Stimulated activated CD8-positive, alpha-beta memory T cell treated with anti-CD3 and anti-CD28 coated beads, Interleukin-4, amount 100 ng/mL, for 24 hours (primary cell): ENCODE results near the gene CSF3.

ENCODE experiments used
- DNase-seq: peaks from one replicate; pipeline ENCODE4 v3.0.0-alpha.2; 2020; ENCODE audit warnings: low read depth

The CSF3 gene

DNA sequence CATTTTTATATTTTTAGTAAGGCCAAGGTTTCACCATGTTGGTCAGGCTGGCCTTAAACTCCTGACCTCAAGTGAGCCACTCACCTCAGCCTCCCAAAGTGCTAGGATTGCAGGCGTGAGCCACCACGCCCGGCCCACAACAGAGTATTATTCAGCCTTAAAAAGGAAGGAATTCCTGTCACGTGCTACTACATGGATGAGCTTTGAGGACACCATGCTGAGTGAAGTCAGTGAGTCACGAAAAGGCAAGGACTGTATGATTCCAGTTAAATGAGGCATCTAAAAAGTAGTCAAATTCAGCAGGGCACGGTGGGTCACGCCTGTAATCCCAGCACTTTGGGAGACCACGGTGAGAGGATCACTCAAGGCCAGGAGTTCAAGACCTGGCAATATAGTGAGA, 9.7 kb downstream of the CSF3 start:
- DNase-seq = no peak

DNA sequence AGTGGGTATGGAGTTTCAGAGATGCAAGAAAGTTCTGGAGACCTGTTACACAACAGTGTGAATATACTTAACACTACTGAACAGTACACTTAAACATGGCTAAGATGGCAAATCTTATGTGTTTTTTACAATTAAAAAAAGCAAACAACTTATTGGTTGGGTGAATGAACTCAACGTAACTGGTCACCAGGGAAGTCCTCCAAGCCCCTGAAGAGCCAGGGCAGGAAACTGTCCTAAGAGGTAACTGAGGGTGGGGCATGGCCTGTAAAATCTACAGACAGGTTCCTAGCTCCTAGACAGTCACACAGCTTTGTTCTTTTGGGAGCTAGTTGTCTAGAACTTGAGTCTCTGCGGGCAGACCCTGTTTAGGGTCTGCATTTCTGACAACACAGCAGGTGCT, 10.3 kb downstream of the CSF3 start:
- DNase-seq = no peak

DNA sequence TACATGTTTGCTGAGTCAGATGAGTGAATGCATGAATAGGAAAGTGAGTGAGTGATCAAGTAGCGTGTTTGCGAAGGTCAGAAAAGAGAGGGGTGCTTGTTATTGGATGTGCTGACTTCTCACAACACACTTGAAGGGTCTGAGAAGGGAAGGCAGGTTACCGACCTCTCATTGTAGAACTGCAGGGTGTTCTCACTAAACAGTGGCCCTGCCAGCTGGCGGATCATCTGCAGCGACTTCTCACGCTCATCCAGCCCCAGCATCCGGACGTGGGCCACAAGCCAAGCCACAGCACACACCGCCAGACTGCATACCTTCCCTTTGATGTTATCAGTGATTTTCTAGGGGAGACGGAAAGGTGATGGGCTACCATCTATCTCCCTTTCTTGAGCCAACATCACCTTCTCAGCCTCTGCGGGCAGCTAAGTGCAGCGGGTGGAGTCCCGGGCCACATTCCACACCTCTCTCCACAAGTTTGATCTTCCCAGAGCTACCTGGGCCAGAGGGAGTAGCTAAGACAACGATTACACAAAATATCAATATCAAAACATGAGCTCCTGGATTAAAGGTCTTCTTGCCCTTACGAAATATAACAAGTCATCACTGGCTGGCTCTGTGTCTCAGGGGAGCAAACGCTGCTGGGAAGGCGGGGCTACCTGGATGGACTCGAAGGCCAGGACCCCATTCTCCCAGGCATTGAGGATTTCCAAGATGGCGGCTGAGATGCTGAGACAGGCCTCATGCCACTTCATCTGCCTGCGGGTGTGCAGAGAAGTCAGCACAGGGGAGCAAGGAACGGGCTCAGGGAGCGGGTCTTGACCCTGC, 11.0 kb downstream of the CSF3 start:
- no peak for DNase-seq

DNA sequence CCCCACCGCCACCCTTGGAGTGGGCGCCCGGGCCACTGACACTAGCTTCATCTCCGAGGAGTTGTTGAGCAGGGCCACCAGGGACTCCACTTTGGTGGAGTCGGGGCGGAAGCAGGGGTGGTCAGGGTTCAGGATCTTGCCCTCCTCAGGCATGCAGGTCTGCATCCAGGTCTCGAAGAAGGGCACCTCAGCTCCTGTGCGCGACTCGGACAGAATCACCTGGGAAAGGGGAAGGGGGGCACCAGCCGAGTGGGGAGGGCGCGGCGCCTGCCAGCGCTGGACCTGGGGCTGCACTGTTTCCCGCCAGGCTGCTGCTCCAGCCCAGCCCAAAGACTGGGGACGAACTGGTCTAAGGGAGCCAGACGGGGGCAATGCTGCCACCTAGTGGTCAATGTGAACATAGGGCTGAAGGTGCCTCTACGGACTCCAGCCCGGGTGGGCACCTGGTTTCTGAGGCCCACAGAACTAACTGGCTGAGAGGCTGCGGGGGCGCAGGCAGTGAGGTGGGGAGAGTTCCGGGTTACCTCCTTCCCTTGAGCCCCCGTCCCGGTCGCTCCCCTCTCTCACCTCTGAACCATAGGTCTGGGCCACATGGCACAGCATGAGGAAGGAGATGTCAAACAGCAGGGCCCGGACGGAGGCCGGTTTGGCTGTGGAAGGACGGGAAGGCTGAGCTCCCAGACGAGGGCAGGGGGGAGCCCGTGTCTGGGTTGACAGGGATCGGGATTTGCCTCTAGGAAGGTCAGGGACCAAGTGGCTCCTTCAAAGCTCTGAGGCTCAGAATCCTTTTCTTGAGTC, 11.8 kb downstream of the CSF3 start:
- peak; percentile 62 for DNase-seq

DNA sequence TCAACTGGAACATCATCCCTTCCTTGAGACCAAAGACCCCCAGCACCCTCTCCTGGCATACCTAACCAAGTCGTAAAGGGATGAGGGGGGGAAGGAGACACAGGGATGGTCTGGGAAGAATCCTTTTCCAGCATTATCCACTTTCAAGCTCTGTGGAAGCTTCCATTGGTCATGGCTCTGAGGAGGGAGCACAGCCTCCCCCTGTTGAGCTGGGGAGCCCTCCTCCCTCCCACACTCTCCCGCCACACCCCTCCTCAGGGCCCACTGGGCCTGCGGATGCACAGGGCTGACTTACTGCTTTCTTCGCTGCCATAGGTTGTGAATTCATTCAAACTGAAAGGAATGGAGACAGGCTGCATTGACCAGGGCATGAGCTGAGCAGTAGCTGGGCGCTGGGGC, 12.4 kb downstream of the CSF3 start:
- DNase-seq = no peak

DNA sequence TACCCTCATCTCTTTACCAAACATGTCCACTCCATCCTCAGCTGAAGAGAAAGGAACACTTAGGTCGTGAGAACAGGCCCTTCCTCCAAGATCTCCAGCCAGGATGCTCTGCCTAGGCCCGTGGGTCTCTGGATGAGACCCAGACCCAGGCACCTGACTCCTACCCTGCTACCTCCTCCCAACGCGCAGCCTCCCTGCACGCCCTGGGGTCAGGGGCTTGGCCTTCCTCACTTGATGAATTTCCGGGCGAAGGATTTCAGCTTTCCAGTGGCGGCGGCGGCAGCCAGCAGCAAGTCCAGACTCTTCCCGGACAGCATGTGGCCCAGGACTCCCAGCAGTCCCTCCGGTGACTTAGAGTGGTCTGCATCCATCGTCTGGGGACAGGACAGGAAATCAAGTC, 13.4 kb downstream of the CSF3 start:
- DNase-seq = no peak

DNA sequence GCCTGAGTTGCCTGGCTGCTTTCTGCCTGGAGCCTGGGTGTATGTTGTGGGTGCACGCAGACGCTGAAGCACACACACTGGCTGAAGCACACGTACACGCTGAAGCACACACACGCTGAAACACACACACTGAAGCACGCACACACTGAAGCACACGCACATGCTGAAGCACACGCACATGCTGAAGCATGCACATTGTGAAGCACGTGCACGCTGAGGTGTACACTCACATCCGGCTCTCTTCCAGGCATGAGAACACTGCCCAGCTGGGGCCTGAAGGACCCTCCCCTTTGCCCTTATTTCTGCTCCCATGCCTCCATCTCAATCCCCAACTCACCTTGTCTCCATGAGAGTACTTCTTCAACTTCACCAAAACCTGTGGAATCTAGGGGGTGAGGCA, 16.5 kb downstream of the CSF3 start:
- no peak for DNase-seq

DNA sequence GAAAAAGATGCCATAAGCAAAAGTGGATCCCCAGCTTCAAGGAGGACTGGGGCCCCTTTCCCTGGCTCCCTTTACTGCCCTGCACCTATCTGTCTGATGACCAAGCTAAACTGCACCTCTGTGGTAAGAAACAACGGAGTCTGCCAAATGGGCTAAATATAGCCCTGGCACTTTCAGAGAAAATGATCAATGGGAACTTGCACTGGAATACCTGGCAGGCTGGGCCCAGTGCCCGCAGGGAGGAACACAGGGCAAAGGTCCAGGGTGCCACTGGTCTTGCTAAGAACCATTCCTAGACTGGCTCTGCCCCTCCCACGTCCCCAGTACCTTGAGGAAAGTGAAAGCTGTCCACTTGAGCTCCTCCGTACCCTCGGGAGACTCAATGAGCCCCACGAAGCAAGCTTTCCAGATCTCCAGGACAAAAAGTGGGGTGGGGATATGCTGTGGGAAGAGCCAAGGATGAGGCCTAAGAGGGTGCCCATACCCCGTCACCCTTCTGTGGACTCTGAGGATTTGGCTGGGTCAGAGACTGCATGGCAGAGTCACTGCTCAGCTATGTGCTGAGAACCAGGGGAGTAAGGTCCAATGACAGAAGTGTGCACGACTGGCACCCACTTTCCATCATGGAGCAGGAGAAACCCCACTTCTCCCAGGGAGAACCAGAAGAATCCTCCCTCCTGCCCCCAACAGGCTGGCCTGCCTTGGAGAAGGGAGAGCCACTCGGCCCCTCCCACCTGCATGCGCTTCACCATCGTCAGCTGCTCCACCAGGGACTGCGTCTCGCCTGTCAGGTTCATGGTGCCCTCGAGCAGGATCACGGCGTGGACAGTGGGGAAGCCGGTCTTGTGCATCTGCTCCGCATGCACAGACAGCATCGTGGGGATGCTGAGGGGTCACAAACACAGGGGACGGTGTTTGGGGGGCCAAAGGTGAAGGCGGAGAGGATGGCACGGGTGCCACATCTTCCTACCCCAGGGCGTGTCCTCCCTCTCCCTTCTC, 17.4 kb downstream of the CSF3 start:
- no peak for DNase-seq

DNA sequence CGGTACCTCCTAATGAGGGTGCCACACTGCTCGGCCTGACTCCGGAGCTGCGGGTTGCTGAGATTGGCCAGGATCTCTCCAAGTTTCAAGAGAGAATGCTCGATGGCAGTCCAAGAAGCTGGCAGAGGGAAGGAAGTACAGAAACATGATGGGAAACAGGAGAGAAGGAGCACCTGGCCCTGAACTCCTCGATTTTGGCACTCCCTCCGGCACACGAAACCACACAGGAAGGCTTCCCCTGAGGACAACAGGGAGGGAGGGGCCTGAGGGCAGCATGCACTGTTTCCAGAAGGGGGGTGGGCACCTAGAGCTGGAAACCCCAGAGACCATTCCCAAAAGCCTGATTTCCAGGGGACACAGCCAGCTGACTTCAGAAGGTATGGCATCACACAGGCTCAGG, 18.1 kb downstream of the CSF3 start:
- DNase-seq = no peak

DNA sequence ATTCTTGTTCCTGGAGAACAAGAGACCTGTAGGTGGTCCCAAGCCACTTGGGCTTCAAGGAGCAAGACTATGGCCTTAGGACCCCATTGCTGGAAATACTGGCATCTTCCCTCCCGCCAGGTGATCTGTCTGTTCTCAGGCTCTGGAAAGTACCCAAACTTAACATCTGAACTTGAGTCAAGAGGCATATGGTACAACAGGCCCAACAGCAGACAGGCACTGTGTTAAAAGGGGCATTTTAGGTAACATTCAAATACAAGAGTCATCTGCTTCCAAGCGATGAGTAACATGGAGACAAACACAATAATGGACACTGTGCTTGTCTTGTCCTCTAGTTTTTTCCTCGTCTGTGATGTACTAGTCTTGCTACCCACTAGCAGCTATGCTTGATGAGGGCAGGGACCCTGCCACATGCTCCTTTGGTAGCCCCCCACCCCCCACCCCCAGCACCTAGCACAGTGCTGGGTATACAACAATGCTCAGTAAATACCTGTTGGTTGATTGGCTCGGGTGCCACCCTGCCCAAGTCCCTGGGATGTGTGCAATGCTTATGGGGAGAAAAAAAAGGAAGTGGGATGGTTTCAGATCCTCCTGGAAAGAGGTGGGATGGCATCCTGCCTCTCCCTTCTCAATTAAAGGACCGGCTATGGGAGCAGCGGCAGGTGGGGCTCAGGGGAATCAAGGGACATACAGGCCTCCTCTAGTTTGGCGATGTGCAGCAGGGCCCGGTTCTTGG, 19.4 kb downstream of the CSF3 start:
- no peak for DNase-seq

DNA sequence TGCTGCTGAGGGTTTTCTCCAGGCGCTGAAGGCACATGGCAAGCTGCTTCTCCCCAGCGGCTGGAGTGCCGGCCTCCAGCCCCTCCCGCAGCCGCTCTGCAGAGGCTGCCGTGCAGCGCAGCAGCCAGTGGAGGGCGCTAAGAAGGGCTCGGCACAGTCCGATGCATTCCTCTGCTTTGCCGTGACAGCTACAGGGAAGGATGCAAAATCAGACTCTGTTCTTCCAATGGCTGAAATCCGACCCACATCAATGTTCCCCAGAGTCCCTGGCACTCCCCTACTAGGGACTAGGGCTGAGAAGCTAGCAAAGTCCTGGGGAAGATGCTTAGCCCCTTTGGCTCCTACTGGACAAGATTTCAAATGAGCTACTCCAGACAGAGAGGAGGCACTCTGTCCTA, 19.9 kb downstream of the CSF3 start:
- no peak for DNase-seq

DNA sequence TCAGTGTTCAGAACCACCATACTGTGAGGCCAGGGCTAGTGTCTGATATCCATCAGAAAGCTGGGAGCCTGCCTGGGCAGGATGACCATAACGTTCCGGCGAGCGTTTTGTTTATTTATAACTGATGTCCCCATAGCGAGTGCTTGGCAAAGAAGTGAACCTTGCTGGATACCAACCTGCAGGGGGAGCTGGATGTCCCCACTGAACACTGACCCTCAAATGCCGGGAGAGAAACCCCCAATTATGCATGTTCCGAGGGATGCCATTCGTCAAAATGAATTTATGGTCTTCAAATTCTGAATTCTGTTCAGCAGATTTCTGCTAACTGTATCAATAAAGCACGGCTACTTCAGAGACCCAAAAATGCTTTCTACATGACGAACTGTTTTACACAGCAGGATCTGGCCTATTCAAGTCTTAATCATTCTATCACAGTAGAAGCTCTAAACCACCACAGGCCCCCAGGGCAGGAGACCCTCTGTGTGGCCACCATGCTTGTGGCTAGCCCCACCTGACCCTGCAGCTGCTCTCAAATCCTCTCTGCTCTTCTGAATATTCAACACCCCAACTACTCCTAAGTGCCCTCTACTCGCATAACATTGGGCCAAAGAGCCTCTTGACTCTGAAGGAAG, 23.8 kb downstream of the CSF3 start:
- DNase-seq = no peak

DNA sequence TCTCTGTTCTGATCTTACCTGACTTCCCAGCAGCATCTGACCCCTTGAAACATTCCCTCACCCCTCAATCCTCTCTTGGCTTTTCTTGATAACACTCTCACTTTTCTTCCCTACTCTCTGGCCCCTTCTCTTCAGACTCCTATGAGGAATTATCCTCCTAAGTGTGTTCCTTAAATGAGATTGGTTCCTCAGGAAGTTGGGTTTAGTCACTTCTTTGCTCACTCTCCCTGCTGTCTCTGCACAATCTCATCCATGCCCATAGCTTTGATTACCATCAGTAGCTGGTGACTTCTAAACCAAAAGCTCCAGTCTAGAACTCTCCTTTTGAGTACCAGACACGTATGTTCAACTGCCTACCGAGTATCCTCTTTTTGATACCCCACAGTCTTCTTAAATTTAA, 26.0 kb downstream of the CSF3 start:
- no peak for DNase-seq

DNA sequence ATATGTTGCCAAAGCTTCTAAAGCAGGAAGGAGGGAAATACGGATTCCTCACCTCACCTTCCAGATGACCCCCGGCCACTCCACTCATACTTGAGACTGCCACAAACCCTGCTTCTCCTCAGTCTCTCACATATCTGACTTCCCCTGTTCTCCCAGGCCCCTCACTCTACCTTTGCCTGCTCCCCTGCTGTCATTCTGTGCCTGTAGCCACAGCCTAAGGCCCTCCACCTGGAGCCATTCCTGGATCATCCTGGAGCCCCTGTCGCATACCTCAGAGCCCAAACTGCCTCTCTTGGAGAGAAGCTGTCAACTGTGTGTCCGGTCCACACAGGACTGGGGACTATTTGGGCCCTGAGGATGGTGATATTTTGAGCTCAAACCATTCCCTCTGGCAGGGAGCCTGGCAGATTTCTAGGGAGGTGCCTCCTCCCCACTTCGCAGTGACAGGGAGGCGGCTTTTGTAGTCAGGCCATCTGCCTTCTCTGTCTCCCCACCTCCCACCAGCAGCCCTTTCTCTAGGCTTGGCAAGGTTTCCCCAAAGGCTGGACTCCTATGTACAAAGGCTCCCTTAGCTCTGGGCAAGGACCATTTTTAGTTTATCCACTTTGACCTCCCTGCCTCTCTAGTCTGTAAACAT, 41.3 kb downstream of the CSF3 start:
- DNase-seq = no peak

DNA sequence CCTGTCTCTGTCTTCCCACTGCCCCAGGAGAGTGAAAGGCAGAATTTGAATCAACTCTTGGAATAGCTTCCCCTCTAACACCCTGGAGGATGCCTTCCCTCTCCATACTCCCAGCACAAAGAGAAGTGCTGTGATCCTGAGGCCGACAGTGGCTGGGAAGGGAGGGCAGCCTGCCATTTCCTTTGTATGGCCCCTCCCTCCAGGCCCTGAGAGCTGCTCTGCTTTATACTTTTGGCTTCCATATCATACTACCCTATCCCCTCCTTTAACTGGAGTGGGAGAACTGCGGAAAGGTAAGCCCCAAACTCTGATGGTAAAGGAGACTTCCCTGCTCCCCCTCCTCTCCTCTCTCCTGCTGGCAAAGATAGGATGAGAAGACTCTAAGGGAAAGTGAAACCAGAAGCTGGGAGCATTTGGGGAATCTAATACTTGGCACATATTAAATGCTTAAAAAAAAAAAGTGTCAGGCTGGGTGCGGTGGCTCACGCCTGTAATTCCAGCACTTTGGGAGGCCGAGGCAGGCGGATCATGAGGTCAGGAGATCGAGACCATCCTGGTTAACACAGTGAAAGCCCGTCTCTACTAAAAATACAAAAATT, 43.0 kb downstream of the CSF3 start:
- no peak for DNase-seq

DNA sequence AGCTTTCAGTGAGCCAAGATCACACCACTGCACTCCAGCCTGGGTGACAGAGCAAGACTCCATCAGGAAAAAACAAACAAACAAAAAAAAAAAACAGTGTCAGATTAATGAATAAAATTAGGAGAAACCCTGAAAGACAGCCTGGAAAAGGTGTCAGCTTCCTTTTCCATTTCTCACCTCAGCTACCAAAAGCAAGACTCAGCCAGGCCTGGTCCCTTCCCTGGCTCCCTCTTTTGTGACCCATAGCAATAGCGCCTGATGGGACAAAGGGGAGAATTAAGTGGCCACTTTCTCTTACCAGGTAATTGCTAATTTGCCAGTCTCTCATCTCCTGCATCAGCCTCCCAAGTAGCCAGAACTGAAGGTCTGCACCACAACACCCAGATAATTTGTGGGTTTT, 43.6 kb downstream of the CSF3 start:
- no peak for DNase-seq

DNA sequence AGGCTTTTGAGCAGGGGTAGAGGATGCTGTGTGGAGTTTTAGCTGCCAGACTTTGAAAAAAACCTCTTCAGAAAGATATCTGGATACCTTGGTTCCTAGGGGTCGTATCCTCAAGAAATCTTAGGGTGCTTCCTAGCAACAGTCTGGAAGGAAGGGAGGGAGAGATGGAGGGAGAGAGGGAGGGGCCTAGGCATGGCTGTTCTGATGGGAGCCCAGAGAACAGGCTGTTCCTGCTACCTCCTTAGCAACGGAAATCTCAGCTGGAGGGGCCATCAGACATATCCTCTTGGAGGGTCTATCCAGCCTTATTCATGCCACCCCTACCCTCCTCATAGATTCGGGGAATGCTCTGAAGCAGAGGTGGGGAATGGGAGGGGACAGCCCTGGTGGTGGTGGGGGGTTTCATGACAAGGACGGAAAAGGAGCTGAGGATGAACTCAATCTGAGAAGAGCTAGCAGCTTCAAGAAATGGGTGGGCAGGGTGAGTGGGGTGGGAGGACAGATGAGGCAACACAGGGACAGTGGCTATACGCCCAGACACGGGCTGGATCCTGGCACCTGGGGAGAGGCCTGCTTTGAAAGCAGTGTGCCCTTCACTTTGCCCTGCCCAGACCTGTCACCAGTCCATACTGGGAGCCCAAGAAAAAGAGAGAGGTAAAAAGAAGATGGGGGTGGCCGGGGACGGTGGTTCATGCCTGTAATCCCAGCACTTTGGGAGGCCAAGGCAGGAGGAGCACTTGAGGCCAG, 44.7 kb downstream of the CSF3 start:
- no peak for DNase-seq

DNA sequence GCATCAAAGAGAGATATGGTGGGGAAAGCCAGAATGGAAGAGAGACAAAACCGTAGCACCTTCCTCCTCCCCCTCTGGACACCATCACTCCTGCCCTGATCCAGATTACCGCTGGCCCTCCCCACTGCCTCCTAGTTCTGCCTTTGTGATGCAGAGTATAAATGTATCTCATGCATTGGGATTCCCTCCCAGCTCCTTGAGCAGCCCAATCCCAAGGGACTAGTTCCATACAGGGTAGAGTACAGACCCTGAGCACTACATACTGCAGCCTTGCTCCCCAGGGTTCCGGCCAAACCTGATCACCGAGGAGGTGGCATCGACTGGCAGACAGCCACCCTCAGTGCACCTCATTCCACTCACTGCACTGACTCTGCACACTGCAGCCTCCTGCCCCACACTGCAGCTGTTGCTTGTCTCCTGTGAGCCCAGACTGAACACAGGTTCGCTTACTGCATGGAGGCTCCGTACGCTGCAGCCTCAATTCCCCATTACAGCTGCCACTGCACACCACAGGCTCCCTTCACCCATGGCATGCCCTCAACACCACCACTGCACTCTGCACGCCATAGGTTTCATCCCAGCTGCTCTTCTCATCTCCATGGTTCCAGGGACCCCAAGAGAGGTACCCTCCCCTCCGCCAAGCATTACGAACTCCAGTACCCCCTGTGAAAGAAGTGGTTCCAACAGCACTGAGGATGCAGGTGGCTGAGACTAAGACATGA, 45.8 kb downstream of the CSF3 start:
- DNase-seq = no peak

DNA sequence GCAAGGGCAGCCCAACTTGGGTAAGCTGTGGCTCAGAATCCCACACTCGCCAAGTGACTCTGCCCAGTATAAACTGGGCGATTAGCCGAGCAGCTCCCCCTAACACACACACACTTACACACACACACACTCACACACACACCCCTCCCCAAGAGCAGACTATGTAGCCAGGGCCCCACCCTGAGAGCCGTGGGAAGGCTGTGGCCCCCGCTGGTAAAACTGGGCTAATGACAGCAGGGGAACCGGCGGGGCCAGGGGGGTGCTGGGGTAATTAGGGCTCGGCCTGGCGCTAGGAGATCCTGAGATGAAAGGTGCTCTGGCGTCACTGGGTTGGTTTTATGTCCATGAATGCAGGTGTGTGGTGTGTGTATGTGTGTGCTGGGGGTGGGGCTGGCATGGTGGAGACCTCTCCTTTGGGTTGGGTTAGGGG, 46.4 kb downstream of the CSF3 start:
- no peak for DNase-seq
